ENCODE results near the gene RHEB.

- TF ChIP-seq CTCF (IDR thresholded peaks at IDR 0.05) (no peak), EP300 (IDR thresholded peaks at IDR 0.05) (no peak), POLR2A (IDR thresholded peaks at IDR 0.05) (no peak), POLR2AphosphoS5 (IDR thresholded peaks at IDR 0.05) (no peak)
Measured at GRCh38 chr7:151454305-151454704, 65.4 kb downstream of the RHEB start.

All from stomach (tissue), 4 donors.